Chondrocyte (in vitro differentiated cells): Measurements from ENCODE around the gene TUSC2. TPM values are rescaled to one million over a fixed set of nuclear protein-coding genes. Genes with fewer than 3 reads are reported as not detected.

ENCODE experiments used
- DNase-seq: peaks from one replicate; pipeline ENCODE4 v3.0.0; 2021; ENCODE audit warnings: mixed read lengths, low spot score
- H3K27ac Mint-ChIP-seq: one replicate; pipeline ENCODE4 v1.8.0; 2021; ENCODE audit warnings: mild to moderate bottlenecking, moderate library complexity, mixed read lengths; ENCODE audit not compliant: unreplicated experiment
- H3K27me3 Mint-ChIP-seq: 2 replicates; pipeline ENCODE4 v1.8.0; 2021; ENCODE audit warnings: low read depth, mixed read lengths
- H3K36me3 Mint-ChIP-seq: 2 replicates; pipeline ENCODE4 v1.8.0; 2021; ENCODE audit warnings: low read depth, mixed read lengths
- H3K4me1 Mint-ChIP-seq: 2 replicates; pipeline ENCODE4 v1.8.0; 2021; ENCODE audit warnings: low read depth, mild to moderate bottlenecking, mixed read lengths
- H3K4me3 Mint-ChIP-seq: one replicate; pipeline ENCODE4 v1.8.0; 2021; ENCODE audit warnings: mild to moderate bottlenecking, moderate library complexity, mixed read lengths; ENCODE audit not compliant: unreplicated experiment
- H3K9me3 Mint-ChIP-seq: 2 replicates; pipeline ENCODE4 v1.8.0; 2021; ENCODE audit warnings: low read depth, mixed read lengths
- CTCF ChIP-seq: fragments of 200-600 bp; sonication (generic); IDR thresholded peaks from 2 replicates; pipeline ENCODE4 v1.5.0; 2021; ENCODE audit warnings: antibody characterized with exemption, mild to moderate bottlenecking, moderate library complexity
- total RNA-seq: library from RNA; stranded (reverse); gene quantifications from 3 replicates; pipeline ENCODE4 v1.2.1, GENCODE V29; 2021

Gene TUSC2
- total RNA-seq, 1 donor from 2014 or later: 15.3 TPM

GRCh38 chr3:50353245-50354004 lies 25.4 kb upstream of the TUSC2 start:
- H3K27ac Mint-ChIP-seq: peak overlapping the region; percentile 13
- no peak overlapping the region for H3K4me3 Mint-ChIP-seq
- peaks cover 59% of the 10 kb centered on the region for H3K4me1 Mint-ChIP-seq
- TF ChIP-seq CTCF: no peak
- no peaks in the 10 kb centered on the region for H3K27me3 Mint-ChIP-seq
- DNase-seq: no peak
- H3K9me3 Mint-ChIP-seq: no peaks in the 10 kb centered on the region
- H3K36me3 Mint-ChIP-seq: peaks cover 8% of the 10 kb centered on the region

GRCh38 chr3:50352781-50353180 lies 24.8 kb upstream of the TUSC2 start:
- Mint-ChIP-seq H3K27ac (peak overlapping the region; percentile 13), H3K4me1 (peaks cover 53% of the 10 kb centered on the region), H3K9me3 (no peaks in the 10 kb centered on the region), H3K27me3 (no peaks in the 10 kb centered on the region), H3K36me3 (peaks cover 8% of the 10 kb centered on the region), H3K4me3 (no peak overlapping the region)
- peak; percentile 63 for TF ChIP-seq CTCF
- no peak for DNase-seq

- no peaks in the 10 kb centered on the region for H3K9me3 Mint-ChIP-seq
- H3K27me3 Mint-ChIP-seq: no peaks in the 10 kb centered on the region
- TF ChIP-seq CTCF: peak; percentile 1
- peaks cover 46% of the 10 kb centered on the region for H3K4me1 Mint-ChIP-seq
- peak overlapping the region; percentile 96 for H3K27ac Mint-ChIP-seq
- H3K36me3 Mint-ChIP-seq: peaks cover 8% of the 10 kb centered on the region
- H3K4me3 Mint-ChIP-seq: peak overlapping the region; percentile 92
- no peak for DNase-seq
Observed at GRCh38 chr3:50351323-50351697, 23.3 kb upstream of the TUSC2 start.

- H3K27me3 Mint-ChIP-seq: no peaks in the 10 kb centered on the region
- TF ChIP-seq CTCF: peak; percentile 16
Observed at GRCh38 chr3:50350527-50351322, 22.7 kb upstream of the TUSC2 start, which contains the start of the genes CYB561D2 and NPRL2. Gene CYB561D2 (plus strand): TSS chr3:50350862. CDS start chr3:50351434, 572 bp downstream. Gene NPRL2 (minus strand): TSS chr3:50350775. CDS start chr3:50350652, 123 bp downstream.

GRCh38 chr3:50350213-50350526 lies 22.1 kb upstream of the TUSC2 start:
- peak overlapping the region; percentile 96 for H3K27ac Mint-ChIP-seq
- H3K4me1 Mint-ChIP-seq: peaks cover 40% of the 10 kb centered on the region
- TF ChIP-seq CTCF: no peak
- H3K36me3 Mint-ChIP-seq: peaks cover 6% of the 10 kb centered on the region
- no peaks in the 10 kb centered on the region for H3K9me3 Mint-ChIP-seq
- no peak for DNase-seq
- peak overlapping the region; percentile 92 for H3K4me3 Mint-ChIP-seq
- H3K27me3 Mint-ChIP-seq: no peaks in the 10 kb centered on the region

More at GRCh38 chr3:50350527-50351322, 22.7 kb upstream of the TUSC2 start, which contains the start of the genes CYB561D2 and NPRL2:
- peak; percentile 98 for DNase-seq
- peak within 1 kb of the TSS; percentile 96 for H3K27ac Mint-ChIP-seq
- H3K36me3 Mint-ChIP-seq: peaks cover 8% of the 10 kb centered on the region
- peak within 1 kb of the TSS; percentile 92 for H3K4me3 Mint-ChIP-seq
- H3K4me1 Mint-ChIP-seq: peaks cover 44% of the 10 kb centered on the region
- H3K9me3 Mint-ChIP-seq: no peaks in the 10 kb centered on the region
